Measurements from ENCODE around the gene TFDP2.
A peak's percentile ranks its signal among the peaks of the same experiment; 100 is the strongest.
"Not testable (repeated sequence)": the region's sequence is repeated elsewhere in the genome, so short reads cannot be mapped to it uniquely, and the experiment has no call there.

TFDP2 gene, protein sequence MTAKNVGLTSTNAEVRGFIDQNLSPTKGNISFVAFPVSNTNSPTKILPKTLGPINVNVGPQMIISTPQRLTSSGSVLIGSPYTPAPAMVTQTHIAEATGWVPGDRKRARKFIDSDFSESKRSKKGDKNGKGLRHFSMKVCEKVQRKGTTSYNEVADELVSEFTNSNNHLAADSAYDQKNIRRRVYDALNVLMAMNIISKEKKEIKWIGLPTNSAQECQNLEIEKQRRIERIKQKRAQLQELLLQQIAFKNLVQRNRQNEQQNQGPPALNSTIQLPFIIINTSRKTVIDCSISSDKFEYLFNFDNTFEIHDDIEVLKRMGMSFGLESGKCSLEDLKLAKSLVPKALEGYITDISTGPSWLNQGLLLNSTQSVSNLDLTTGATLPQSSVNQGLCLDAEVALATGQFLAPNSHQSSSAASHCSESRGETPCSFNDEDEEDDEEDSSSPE

DNA sequence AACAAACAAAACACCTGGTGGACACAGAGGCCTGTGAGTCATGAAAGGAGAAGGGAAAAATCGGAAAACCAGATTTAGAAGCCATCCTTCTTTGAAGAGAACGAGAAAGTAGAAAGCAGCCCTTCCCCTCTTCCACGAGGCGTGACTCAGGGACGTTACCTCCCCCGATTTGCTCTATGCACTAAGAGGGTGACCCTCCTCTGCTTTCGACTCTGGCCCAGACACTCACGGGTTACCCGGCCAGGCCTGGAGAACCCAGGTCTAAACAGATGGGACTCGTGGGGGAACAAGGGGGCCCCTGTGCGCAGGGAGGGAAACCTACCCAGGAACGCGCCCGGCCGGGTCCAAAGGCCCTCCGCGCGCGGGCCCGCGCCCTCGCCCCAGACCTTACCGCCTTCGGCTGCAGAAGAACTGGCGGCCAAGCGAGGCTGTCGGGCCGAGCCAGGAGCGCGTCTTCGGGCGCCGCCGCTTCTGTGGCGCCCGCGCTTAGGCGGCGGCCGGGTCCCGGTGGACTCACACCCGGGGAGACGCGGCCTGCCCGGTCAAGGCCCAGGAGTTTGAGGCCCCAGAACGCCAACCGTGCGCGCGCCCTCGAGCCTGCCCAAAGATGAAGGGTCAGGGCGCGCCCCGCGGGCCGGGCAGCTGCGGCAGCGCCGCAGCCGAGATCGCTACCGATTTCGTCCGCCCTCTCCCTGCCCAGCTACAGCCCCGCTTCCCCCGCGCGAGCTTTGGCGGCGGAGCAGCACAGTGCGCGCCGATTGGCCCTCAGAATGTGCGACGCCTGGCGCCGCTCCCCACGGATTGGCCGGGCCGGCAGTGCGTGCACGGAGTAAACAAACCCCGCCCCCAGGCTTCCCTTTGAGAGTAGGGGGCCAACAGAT lies at the start of gene TFDP2:
TSS of gene TFDP2 (minus strand) at position 753 of the 881 bp plus-strand sequence. CDS start 47,795 bp downstream, outside the sequence.
- DNase-seq, result peak; percentile 95

DNA sequence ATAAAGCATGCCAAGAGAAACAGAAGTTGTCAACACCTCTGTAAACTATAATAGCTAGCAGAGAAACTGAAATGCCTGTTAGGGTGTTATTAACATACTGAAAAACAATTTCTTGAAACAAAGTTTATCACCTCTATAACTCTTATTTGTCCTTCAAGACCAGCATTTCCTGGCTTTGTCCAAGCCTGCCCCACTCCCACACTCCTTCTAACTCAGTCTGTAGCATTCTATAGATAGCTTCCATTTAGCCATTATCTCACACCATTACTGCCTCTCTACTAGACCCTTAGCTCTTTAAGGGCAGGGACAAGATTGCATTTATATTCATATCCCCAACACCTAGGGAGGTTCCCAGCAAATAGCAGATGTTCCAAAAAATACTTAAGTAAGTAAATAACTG lies 39.5 kb upstream of the TFDP2 start:
- DNase-seq, result no peak

DNA sequence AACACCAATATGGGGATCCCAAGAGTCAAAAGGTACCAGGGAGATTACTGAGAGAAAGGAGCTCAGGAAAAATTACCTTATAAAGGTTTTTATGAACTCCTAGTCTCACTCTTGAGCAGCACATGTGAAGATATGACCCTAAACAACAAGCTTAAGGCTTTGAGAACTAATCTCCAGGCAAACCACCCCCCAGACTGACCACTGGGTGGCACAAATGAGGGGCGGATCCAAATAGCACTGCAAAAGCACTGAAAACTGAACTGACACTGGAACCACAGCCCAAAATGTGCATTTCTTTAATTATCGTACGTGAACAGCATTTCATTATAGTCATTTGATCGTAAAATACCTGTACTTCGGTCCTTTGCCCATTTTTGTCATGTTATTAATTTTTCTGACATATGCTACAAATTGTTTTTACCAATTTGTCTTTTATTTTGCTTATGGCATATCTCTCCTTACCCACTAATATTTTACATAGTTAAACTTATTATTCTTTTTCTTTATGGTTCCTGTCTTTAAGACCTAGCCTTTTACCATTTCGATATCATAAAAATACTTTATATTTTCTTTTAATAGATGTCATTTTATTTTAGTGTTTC lies 31.5 kb upstream of the TFDP2 start:
- peak; percentile 27 for DNase-seq

DNA sequence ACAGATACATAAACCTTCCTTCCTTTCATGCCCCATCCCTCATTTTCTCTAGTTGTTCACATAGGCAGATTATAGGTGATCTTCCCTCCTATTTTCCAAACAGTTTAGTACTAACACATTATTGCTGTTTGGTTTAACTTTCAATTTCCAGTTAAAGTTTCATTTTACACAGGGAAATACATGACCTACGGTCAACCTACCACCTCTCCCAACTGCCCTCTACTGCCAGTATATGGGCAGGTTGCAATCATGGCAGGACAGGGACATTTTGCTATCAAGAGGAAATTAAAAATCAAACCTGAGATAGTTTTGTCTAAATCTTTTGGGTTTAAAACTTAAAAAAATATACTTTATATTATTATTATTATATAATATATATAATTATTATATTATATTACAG lies 26.1 kb upstream of the TFDP2 start:
- no peak for DNase-seq

DNA sequence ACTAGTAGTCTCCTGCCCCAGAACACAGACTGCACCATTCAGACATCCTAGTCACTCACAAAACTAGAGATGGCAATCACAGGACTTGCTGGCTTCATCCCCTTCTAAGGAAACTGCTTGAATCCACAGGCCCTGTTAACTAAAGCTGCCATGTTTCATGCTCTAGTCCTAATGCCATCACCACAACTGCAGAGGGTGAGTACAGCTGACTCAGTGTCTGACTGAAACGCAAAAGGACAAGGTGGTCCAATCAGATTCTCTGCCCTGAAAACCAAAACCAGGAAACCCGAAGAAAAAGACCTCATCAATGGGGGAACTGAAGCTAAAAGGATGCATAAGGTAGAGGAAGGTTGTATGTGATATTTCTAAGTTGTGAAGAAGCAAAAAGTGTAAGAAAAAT lies 25.2 kb upstream of the TFDP2 start:
- DNase-seq, result no peak

DNA sequence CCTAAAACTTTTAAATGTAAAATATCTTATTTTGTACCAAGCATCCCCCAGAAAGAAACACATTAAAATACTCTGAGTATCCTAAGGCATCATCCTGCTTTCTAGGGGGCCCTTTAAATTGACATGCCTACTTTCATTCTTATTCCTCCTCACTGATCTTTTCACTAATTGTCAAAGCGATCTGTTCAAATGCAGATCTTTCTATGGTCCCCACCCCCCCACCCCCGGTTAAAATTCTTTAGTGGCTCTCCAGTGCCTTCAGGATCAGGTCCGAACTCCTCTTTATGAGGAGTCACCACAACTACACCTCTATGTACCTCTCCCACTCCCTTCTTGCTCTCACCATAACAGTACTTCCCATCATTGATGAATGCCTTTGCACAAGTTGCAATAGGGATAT lies 19.2 kb upstream of the TFDP2 start:
- DNase-seq, result no peak

DNA sequence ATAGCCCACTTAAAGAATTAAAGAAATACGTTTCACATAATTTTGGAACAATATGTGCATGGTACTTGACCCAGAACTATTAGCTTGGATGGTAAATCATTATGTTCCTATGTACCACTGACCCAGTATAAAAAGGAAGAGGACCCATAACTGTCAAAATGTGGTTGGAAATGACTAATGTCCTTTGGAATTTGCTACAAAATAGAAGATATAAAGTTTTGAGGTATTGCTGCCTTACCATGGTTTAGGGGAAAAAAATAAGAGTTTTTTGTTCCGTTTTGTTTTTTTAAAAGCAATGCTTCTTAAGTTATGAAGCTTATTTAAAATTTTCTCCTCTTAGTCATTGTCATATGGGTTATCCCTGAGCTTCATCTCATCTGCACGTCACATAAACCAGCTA lies 15.8 kb upstream of the TFDP2 start:
- DNase-seq, result no peak

DNA sequence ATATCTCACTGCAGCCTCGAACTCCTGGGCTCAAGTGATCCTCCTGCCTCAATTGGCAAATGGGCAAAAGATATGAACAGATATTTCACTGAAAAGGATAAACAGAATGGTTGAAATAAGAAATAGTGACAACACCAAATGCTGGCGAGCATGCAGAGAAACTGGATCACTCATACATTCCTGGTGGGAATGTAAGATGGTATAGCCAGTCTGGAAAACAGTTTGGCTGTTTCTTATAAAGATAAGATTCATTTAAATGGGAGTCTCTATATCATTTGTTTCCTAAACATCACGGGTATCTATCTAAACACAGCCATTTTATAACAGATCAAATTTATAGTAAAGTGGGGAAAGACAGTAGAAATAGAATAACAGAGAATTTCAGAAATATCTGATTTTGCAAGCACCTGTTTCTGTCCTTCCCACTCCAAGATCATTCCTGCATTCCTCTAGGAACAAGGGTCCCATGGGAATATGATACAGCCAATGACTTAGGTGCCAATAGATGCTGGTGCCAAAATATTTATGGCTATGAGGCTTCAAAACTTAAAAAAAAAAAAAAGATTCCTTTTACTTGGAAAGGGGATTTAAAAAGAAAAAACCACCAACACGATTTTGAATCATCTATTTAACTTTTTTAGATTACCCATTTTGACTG lies 9.9 kb upstream of the TFDP2 start:
- DNase-seq, result no peak

DNA sequence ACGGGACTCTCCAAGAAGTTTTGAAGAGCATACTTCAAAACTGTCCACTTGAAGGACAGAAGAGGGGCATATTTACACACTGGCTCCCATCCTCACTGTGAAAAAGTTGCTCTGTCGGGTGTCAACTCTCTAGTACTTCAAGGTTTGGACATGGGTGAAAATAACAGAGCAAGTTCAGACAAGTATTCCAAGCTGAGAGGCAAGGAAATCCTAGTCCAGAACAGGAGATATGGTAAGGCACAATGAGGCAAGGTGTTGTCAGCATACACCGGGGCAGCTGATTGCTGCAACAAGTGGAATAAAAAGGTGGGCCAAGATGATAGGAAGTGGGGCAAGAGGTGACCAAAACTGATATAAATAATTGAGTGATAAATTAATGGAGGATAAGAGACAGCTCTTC lies 4.8 kb upstream of the TFDP2 start:
- DNase-seq, result no peak

DNA sequence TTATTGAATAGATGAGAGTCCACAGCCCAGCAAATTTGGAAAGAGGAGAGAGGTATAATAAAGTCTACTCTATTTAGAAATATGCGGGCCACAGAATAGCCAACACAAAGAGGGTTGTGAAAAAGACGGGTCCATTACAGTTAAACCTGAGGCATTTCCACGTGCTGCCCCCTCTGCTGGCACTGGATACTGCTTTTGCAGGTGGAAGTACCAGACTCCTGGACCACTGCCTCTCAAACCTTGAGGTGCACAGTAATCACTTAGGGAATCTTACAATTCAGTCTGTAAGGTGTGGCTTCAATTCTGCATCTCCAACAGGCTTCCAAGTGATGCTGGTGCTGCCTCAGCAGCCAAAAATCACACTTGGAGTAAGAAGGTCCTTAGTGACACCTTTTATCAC lies 3.0 kb upstream of the TFDP2 start:
- no peak for DNase-seq

DNA sequence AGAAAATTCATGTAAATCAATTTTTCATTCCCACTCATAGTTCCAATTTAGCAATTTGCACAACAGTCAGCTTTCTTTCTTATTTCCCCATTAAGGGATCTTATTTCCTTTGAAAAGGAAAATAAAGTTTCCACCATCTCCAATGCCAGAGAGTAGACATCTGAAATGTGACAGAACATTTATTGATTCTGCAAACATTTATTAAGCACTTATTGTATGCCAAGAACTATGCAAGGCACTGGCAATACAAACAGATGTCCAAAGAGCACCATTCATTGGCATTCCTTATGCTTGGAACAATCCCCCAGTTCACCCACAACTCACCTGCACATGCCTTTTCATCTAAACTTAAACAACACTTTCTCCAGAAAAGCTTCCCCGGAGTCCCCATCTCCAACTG lies 2.5 kb upstream of the TFDP2 start:
- no peak for DNase-seq

DNA sequence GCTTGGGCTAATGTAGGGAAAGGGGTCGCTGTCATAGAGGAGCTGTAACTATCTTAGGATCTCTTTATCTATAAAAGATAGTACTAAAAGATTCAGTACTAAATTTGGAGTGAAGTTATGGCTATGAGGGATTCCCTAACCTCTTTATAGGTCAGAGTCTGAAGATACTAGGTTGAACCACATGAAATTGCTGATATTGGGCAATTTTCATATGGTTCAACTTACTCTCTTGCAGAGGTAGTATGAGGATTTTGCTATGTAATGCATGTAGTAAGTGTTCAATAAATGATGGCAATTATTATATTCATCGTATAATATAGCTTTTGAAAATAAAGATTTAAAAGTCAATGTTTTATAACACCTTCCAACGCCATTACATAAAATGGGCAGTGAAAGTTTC lies 1.9 kb upstream of the TFDP2 start:
- no peak for DNase-seq

DNA sequence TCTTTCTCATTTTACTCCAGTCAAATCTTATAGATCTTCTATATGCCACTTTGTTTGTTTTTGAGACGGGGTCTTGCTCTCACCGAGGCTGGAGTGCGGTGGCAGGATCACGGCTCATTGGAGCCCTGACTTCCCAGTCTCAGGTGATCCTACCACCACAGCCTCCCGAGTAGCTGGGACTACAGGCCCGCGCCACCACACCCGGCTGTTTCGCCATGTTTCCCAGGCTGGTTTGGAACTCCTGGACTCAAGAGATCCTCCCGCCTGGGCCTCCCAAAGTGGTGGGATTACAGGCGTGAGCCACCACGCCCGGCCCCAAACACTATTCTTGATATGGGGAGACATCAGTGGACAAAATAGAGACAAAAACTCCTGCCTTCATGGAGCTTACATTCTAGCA lies 927 bp upstream of the TFDP2 start:
- DNase-seq, result no peak

DNA sequence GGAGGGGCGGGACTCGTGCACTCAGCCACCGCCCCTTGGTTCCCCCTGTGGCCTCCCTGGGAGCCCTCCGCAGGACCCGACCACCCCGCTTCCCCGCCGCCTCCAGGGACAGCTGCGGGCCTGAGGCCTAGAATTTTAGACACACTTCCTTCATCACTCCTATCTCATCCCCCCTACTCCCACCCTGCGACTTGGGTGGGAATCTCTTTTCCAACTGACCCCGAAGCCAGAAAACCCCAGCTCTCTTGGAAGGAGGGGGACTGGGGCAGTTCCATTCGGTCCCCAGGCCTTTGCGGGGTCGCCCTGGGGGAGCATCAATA lies 289 bp upstream of the TFDP2 start:
- DNase-seq, result no peak

DNA sequence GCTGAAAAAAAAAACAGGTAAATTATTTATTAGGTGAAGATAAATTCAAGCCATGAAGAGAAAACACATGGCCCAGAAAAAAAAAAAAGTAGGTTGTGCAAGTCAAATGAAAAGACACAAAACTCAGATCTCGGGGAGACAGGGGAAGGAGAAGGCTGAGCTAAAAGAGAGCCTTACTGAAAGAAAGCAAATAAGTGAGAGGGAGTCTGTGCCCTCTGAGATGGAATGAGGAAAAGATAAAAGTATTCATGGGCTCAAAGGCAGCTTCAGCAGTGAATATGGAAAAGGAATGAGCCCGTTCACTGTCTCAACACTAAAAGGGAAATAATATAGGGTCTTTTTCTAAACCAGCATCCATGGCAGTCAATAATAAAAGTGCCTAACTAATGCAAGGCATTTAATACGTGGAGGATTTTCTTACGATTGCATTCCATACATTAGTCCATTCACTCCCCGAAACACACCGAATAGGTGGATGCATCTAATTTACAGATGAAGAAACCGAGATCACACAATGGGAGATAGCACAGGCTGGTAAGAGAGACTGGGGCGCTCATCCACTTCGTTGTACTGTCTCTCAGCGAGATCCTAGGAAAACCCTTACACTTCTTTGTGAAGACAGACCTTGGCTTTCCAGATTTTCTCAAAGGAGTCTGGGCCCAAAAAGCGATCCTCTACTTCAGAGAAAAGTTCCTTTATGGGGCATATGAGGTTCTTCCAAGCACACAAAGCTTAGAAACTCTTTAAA lies 1.1 kb downstream of the TFDP2 start:
- DNase-seq, result no peak

DNA sequence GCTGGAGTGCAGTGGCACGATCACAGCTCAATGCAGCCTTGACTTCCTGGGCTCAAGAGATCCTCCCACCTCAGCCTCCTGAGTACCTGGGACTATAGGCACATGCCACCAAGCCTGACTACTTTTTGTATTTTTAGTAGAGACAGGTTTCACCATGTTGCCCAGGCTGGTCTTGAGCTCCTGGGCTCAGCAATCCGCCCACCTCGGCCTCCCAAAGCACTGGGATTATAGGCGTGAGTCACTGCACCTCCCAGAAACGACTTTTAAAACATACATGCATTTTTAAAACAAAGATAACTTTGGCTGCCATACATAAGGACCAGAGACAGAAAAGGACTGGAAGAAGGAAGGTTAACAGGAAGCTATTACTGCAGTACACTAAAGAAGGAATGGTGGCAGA lies 4.8 kb downstream of the TFDP2 start:
- not testable (repeated sequence) for DNase-seq

DNA sequence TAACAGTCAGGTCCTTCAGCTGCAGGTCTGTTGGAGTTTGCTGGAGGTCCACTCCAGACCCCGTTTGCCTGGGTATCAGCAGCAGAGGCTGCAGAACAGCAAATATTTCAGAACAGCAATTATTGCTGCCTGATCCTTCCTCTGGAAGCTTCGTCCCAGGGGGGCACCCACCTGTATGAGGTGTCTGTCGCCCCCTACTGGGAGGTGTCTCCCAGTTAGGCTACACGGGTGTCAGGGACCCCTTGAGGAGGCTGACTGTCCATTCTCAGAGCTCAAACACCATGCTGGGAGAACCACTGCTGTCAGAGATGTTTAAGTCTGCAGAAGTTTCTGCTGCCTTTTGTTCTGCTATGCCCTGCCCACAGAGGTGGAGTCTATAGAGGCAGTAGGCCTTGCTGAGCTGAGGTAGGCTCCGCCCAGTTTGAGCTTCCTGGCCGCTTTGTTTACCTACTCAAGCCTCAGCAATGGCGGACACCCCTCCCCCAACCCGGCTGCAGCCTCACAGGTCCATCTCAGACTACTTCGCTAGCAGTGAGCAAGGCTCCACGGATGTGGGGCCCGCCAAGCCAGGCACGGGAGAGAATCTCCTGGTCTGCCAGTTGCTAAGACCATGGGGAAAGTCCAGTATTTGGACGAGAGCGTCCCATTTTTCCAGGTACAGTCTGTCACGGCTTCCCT lies 8.6 kb downstream of the TFDP2 start:
- not testable (repeated sequence) for DNase-seq

DNA sequence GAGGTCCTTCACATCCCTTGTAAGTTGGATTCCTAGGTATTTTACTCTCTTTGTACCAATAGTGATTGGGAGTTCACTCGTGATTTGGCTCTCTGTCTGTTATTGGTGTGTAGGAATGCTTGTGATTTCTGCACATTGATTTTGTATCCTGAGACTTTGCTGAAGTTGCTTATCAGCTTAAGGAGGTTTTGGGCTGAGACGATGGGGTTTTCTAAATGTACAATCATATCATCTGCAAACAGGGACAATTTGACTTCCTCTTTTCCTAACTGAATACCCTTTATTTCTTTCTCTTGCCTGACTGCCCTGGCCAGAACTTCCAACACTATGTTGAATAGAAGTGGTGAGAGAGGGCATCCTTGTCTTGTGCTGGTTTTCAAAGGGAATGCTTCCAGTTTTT lies 12.3 kb downstream of the TFDP2 start:
- DNase-seq, result not testable (repeated sequence)

DNA sequence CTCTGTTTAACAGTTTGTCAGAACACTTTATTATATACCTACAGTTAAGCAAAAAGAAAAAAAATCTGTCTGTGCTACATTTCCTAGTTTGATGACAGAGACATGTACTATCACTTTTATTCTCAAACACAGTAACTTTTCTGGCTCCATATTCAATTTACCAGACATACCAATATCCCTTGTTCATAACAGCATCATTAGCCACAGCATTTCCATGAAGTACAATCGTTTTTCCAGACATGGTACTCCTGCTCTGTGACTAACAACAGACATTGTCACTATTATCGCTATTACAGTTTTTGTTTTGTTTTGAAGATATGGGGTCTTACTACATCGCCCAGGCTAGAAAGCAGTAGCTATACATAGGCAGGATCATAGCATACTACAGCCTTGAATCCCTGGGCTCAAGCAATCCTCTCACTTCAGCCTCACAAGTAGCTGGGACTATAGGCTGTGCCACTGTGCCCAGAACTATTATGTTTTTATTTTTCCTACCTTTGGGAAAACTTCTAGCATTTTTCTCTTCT lies 14.5 kb downstream of the TFDP2 start:
- no peak for DNase-seq

DNA sequence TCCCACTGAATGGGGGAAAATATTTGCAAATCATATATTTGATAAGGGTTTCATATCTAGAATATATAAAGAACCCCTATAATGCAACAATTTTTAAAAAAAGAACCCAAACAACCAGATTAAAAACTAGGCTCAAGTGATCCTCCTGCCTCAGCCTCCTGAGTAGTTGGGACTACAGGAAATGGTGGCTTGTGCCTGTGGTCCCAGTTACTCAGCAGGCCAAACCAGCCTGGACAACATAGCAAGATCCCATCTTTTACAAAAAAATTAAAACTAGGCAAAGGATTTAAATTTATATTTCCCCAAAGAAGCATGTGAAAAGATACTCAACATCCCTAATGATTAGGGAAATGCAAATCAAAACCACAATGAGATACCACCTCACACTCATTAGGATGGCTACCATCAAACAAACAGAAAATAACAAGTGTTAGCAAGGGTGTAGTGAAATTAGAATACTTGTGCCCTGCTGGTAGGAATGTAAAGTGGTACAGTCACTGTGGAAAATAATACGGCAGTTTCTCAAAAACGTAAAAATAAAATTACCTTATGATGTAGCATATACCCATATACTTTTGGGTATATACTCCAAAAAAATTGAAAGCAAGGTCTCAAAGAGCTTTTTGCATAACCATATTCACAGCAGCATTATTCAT lies 19.7 kb downstream of the TFDP2 start:
- DNase-seq, result no peak

All from right hindlimb (tissue), 1 donor.